Astrocyte (in vitro differentiated cells and primary cell): ENCODE measurements around the gene TRIM52. TPM values are rescaled to one million over a fixed set of nuclear protein-coding genes. Genes with fewer than 3 reads are reported as not detected.

ENCODE experiments used
- DNase-seq: peaks from one replicate; pipeline ENCODE4 v3.0.0-alpha.2; 2010; ENCODE audit warnings: low read depth
- FAIRE-seq: peaks from 2 replicates; lab custom pipeline; 2011; peaks lifted over from hg19 to GRCh38; lab: Jason Lieb, UNC
- H2AFZ ChIP-seq: 2 replicates; pipeline ENCODE4 v1.6.0; 2012; ENCODE audit warnings: low read depth, low read length, inconsistent platforms
- H3K27ac ChIP-seq: 2 replicates; pipeline ENCODE4 v1.5.1; 2011; ENCODE audit warnings: low read depth, low read length, inconsistent platforms
- H3K27me3 ChIP-seq: 2 replicates; pipeline ENCODE4 v1.6.0; 2011; ENCODE audit warnings: low read length, inconsistent platforms; ENCODE audit not compliant: insufficient read depth
- H3K36me3 ChIP-seq: 2 replicates; pipeline ENCODE4 v1.5.1; 2011; ENCODE audit warnings: low read length, inconsistent platforms; ENCODE audit not compliant: insufficient read depth
- H3K4me1 ChIP-seq: 2 replicates; pipeline ENCODE4 v1.5.1; 2011; ENCODE audit warnings: low read length, inconsistent platforms; ENCODE audit not compliant: insufficient read depth
- H3K4me2 ChIP-seq: 2 replicates; pipeline ENCODE4 v1.6.0; 2012; ENCODE audit warnings: low read length, inconsistent platforms
- H3K4me3 ChIP-seq: 2 replicates; pipeline ENCODE4 v1.5.1; 2011; ENCODE audit warnings: low read depth, mild to moderate bottlenecking, low read length, inconsistent platforms; ENCODE audit not compliant: insufficient read depth
- H3K79me2 ChIP-seq: 2 replicates; pipeline ENCODE4 v1.6.0; 2012; ENCODE audit warnings: mild to moderate bottlenecking, low read length, inconsistent platforms; ENCODE audit not compliant: insufficient read depth
- H3K9ac ChIP-seq: 2 replicates; pipeline ENCODE4 v1.6.0; 2012; ENCODE audit warnings: mild to moderate bottlenecking, low read length, inconsistent platforms
- H3K9me3 ChIP-seq: 2 replicates; pipeline ENCODE4 v1.5.1; 2012; ENCODE audit warnings: low read depth, mild to moderate bottlenecking, low read length, inconsistent platforms; ENCODE audit not compliant: insufficient read depth
- H4K20me1 ChIP-seq: 2 replicates; pipeline ENCODE4 v1.6.0; 2012; ENCODE audit warnings: low read length, inconsistent platforms; ENCODE audit not compliant: insufficient read depth
- H3K27ac Mint-ChIP-seq: one replicate; pipeline ENCODE4 v1.8.0; 2021; ENCODE audit warnings: mild to moderate bottlenecking, mixed read lengths; ENCODE audit not compliant: unreplicated experiment
- H3K27me3 Mint-ChIP-seq: one replicate; pipeline ENCODE4 v1.8.0; 2021; ENCODE audit warnings: low read depth, mixed read lengths; ENCODE audit not compliant: unreplicated experiment
- H3K36me3 Mint-ChIP-seq: one replicate; pipeline ENCODE4 v1.8.0; 2021; ENCODE audit warnings: low read depth, mixed read lengths; ENCODE audit not compliant: unreplicated experiment
- H3K4me1 Mint-ChIP-seq: one replicate; pipeline ENCODE4 v1.8.0; 2021; ENCODE audit warnings: low read depth, mixed read lengths; ENCODE audit not compliant: unreplicated experiment
- H3K4me3 Mint-ChIP-seq: one replicate; pipeline ENCODE4 v1.8.0; 2021; ENCODE audit warnings: mild to moderate bottlenecking, moderate library complexity, mixed read lengths; ENCODE audit not compliant: unreplicated experiment
- H3K9me3 Mint-ChIP-seq: one replicate; pipeline ENCODE4 v1.8.0; 2021; ENCODE audit warnings: mild to moderate bottlenecking, mixed read lengths; ENCODE audit not compliant: unreplicated experiment
- EZH2 ChIP-seq: IDR thresholded peaks from 2 replicates; pipeline ENCODE4 v1.6.1; 2012; ENCODE audit warnings: mild to moderate bottlenecking, low read length, inconsistent platforms; ENCODE audit not compliant: insufficient read depth
- total RNA-seq: library from RNA; stranded (reverse); gene quantifications from 2 replicates; pipeline ENCODE4 v1.2.1, GENCODE V29; 2021
- TF ChIP-seq, protein P1 (sequence below): IDR thresholded peaks from 2 replicates; pipeline ENCODE4 v1.5.1; 2011; ENCODE audit warnings: low read depth, mild to moderate bottlenecking, inconsistent platforms, low read length, moderate library complexity; ENCODE audit not compliant: insufficient read depth

The TRIM52 gene
- total RNA-seq, 1 donor from 2014 or later = 6.5 TPM

- Mint-ChIP-seq H3K9me3 (no peaks in the 10 kb centered on the region), H3K4me3 (no peak overlapping the region), H3K27me3 (no peaks in the 10 kb centered on the region), H3K27ac (peak overlapping the region; percentile 26), H3K4me1 (peaks cover 16% of the 10 kb centered on the region), H3K36me3 (peaks cover 29% of the 10 kb centered on the region)
- Histone ChIP-seq H3K4me2 (no peak overlapping the region), H3K36me3 (peaks cover 52% of the 10 kb centered on the region), H3K79me2 (peaks cover 28% of the 10 kb centered on the region), H3K27ac (no peak overlapping the region), H3K9ac (no peak overlapping the region), H3K27me3 (no peaks in the 10 kb centered on the region), H2AFZ (no peak overlapping the region), H3K9me3 (no peaks in the 10 kb centered on the region), H3K4me3 (no peak overlapping the region), H3K4me1 (peaks cover 5% of the 10 kb centered on the region), H4K20me1 (peaks cover 75% of the 10 kb centered on the region)
- FAIRE-seq (no peak), DNase-seq (no peak)
- TF ChIP-seq, protein P1, sequence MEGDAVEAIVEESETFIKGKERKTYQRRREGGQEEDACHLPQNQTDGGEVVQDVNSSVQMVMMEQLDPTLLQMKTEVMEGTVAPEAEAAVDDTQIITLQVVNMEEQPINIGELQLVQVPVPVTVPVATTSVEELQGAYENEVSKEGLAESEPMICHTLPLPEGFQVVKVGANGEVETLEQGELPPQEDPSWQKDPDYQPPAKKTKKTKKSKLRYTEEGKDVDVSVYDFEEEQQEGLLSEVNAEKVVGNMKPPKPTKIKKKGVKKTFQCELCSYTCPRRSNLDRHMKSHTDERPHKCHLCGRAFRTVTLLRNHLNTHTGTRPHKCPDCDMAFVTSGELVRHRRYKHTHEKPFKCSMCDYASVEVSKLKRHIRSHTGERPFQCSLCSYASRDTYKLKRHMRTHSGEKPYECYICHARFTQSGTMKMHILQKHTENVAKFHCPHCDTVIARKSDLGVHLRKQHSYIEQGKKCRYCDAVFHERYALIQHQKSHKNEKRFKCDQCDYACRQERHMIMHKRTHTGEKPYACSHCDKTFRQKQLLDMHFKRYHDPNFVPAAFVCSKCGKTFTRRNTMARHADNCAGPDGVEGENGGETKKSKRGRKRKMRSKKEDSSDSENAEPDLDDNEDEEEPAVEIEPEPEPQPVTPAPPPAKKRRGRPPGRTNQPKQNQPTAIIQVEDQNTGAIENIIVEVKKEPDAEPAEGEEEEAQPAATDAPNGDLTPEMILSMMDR = no peak
- TF ChIP-seq EZH2 = no peak
Measured at GRCh38 chr5:181233801-181234454, 27.0 kb downstream of the TRIM52 start.

- no peak for FAIRE-seq
- H3K36me3 ChIP-seq = peaks cover 46% of the 10 kb centered on the region
Measured at GRCh38 chr5:181233088-181233800, 27.7 kb downstream of the TRIM52 start.

More at GRCh38 chr5:181233088-181233800, 27.7 kb downstream of the TRIM52 start:
- TF ChIP-seq EZH2 = no peak
- TF ChIP-seq, protein P1 = no peak
- Mint-ChIP-seq H3K4me1 (peaks cover 14% of the 10 kb centered on the region), H3K27ac (peak overlapping the region; percentile 26), H3K36me3 (peaks cover 24% of the 10 kb centered on the region), H3K4me3 (no peak overlapping the region), H3K9me3 (no peaks in the 10 kb centered on the region), H3K27me3 (no peaks in the 10 kb centered on the region)
- Histone ChIP-seq H3K27ac (no peak overlapping the region), H3K4me2 (no peak overlapping the region), H3K27me3 (no peaks in the 10 kb centered on the region), H3K4me1 (no peaks in the 10 kb centered on the region), H3K9me3 (no peaks in the 10 kb centered on the region), H3K9ac (no peak overlapping the region), H2AFZ (no peak overlapping the region), H3K4me3 (no peak overlapping the region), H4K20me1 (peaks cover 68% of the 10 kb centered on the region), H3K79me2 (peaks cover 21% of the 10 kb centered on the region)
- no peak for DNase-seq
